Measurements from ENCODE around the gene SMIM8. TPM values are rescaled to one million over a fixed set of nuclear protein-coding genes. Genes with fewer than 3 reads are reported as not detected.

The SMIM8 gene
- polyA plus RNA-seq, 12 donors, result 8.5 to 16.2 (median 11.8) TPM; not detected in 1

DNA sequence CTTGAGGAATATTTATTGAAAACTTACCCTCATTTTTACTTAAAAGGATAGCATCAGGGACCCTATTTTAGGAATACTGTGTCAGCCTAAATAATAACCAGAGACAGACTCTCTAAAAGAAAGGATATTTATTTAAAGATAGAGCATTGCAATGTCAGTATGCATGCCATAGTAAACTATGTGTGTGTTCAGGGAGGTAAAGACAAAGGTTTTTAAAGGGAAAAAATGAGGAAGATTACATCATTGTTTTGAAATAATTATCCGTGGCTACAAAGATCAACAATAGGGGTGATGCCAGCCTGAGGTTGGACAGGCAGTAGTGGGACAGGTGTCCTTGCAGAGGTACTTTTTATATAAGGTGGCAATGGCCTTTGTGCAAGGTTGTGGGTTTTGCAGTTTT, 61.6 kb downstream of the SMIM8 start:
- DNase-seq, result no peak

DNA sequence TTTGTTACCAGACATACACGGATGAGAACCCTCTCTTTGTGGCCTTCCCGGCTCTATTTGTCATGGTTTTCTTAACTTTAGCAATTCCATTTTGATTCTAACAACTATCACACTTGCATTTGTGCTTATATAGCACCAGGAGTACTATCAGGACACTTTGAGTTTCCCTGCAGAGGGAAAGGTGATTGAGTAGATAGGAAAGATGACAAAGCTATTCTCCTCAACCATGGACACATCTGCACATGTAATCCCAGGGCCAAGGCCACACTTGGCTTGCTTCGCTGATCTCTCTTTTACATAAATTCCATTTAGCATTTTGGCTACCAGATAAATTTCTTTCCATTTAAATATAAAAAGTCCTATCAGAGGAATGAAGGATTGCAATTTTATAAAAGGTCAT, 62.1 kb downstream of the SMIM8 start:
- DNase-seq, result no peak

DNA sequence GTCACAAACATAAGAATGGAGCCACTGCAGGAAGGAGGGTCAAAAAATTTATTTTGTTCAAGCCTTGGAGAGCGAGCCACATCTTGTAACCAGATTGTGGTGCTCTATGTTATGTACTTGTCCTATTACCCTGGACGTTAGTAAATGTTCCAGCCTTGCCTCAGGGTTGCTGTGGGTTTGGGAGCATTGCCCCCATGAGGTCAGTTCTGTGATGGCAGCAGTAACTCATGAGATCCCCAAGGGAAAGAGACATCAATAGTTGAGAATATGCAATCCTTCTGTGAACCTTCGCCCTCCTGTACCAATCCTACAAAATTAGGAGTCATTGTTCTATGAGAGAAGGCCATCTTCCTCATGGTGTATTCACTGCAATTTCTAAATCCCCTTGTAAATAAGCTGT, 68.9 kb downstream of the SMIM8 start:
- no peak for DNase-seq

Other genes with a start within 250 kb of the SMIM8 start
- gene CGA, start 227.5 kb upstream of the SMIM8 start, polyA plus RNA-seq (ENCODE audit: insufficient read length in 12 of 12), result 10 to 100 TPM in 1 of 12 donors, 1 to 10 TPM in 8, under 1 TPM in 1, not detected in 2; 0.93 to 10.7 (median 3.2) TPM
- gene ZNF292, start 167.0 kb upstream of the SMIM8 start, polyA plus RNA-seq (ENCODE audit: insufficient read length in 12 of 12), result 10 to 100 TPM in 11 of 12 donors, not detected in 1; 18.0 to 58.3 (median 24.2) TPM
- under 1 TPM in 3 of 12 donors, not detected in 9; 0.08 to 0.19 (median 0.12) TPM for gene GJB7, start 6.7 kb downstream of the SMIM8 start, polyA plus RNA-seq (ENCODE audit: insufficient read length in 12 of 12)
- gene C6orf163, start 22.2 kb downstream of the SMIM8 start, polyA plus RNA-seq (ENCODE audit: insufficient read length in 12 of 12), result 1 to 10 TPM in 8 of 12 donors, under 1 TPM in 2, not detected in 2; 0.75 to 5.8 (median 2.2) TPM
- gene CFAP206, start 85.4 kb downstream of the SMIM8 start, polyA plus RNA-seq (ENCODE audit: insufficient read length in 12 of 12), result under 1 TPM in 8 of 12 donors, not detected in 4; 0.07 to 0.52 (median 0.18) TPM
- gene SLC35A1, start 150.4 kb downstream of the SMIM8 start, polyA plus RNA-seq (ENCODE audit: insufficient read length in 12 of 12), result 10 to 100 TPM in 11 of 12 donors, not detected in 1; 15.4 to 29.0 (median 22.2) TPM

Data from muscle of arm (tissue), 12 donors.